GM21786 (cell line): ENCODE results near the gene AFF4.
A peak's percentile ranks its signal among the peaks of the same experiment; 100 is the strongest.

Experiments
- ATAC-seq: cut with Tn5 transposase; IDR thresholded peaks from one replicate; pipeline ENCODE4 v1.9.1; 2021; ENCODE audit not compliant: unreplicated experiment

The AFF4 gene

GRCh38 chr5:132830436-132831094, 132.9 kb downstream of the AFF4 start, which contains the start of gene SHROOM1:
Gene SHROOM1 (minus strand): TSS chr5:132830647. CDS start chr5:132826140, 4,507 bp downstream.
- ATAC-seq: peak; percentile 69

GRCh38 chr5:132829742-132830435, 133.5 kb downstream of the AFF4 start:
- ATAC-seq: peak; percentile 80

GRCh38 chr5:132828846-132829494, 134.5 kb downstream of the AFF4 start:
- ATAC-seq: no peak

GRCh38 chr5:132827943-132828673, 135.3 kb downstream of the AFF4 start:
- ATAC-seq: no peak

GRCh38 chr5:132826424-132827082, 136.9 kb downstream of the AFF4 start:
- ATAC-seq: no peak

GRCh38 chr5:132825834-132826391, 137.5 kb downstream of the AFF4 start:
- ATAC-seq: no peak
